ENCODE results near the gene TXNRD2. TPM values are rescaled to one million over a fixed set of nuclear protein-coding genes. Genes with fewer than 3 reads are reported as not detected.

Gene TXNRD2
- total RNA-seq, 1 donor from 2014 or later = 0.19 TPM

GRCh38 chr22:19933341-19934241 lies 8.0 kb downstream of the TXNRD2 start:
- H3K27me3 Mint-ChIP-seq (ENCODE audit: insufficient read depth, low read depth) = peaks cover 4% of the 10 kb centered on the region
- H3K4me1 ChIP-seq = no peaks in the 10 kb centered on the region
- H3K9me3 ChIP-seq (ENCODE audit: low read depth) = no peaks in the 10 kb centered on the region
- H3K27ac ChIP-seq = no peak overlapping the region
- H3K4me3 ChIP-seq = no peak overlapping the region
- no peak for DNase-seq (ENCODE audit: low spot score)
- H3K9ac ChIP-seq = no peak overlapping the region
- no peak overlapping the region for H3K4me3 Mint-ChIP-seq
- no peak overlapping the region for H2AFZ ChIP-seq (replicated peaks)
- TF ChIP-seq EZH2 (IDR thresholded peaks at IDR 0.05) = no peak
- TF ChIP-seq, protein P1, sequence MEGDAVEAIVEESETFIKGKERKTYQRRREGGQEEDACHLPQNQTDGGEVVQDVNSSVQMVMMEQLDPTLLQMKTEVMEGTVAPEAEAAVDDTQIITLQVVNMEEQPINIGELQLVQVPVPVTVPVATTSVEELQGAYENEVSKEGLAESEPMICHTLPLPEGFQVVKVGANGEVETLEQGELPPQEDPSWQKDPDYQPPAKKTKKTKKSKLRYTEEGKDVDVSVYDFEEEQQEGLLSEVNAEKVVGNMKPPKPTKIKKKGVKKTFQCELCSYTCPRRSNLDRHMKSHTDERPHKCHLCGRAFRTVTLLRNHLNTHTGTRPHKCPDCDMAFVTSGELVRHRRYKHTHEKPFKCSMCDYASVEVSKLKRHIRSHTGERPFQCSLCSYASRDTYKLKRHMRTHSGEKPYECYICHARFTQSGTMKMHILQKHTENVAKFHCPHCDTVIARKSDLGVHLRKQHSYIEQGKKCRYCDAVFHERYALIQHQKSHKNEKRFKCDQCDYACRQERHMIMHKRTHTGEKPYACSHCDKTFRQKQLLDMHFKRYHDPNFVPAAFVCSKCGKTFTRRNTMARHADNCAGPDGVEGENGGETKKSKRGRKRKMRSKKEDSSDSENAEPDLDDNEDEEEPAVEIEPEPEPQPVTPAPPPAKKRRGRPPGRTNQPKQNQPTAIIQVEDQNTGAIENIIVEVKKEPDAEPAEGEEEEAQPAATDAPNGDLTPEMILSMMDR (IDR thresholded peaks at IDR 0.05) = no peak
- no peak for TF ChIP-seq EZH2phosphoT487 (IDR thresholded peaks at IDR 0.05)
- H3K4me2 ChIP-seq = no peak overlapping the region
- no peaks in the 10 kb centered on the region for H3K27me3 ChIP-seq
- H3K79me2 ChIP-seq (ENCODE audit: low read depth) = no peaks in the 10 kb centered on the region
- no peaks in the 10 kb centered on the region for H3F3A ChIP-seq (ENCODE audit: low read depth)
- H3K4me1 Mint-ChIP-seq = no peaks in the 10 kb centered on the region
- H3K9me3 Mint-ChIP-seq = peaks cover 19% of the 10 kb centered on the region
- no peaks in the 10 kb centered on the region for H3K36me3 Mint-ChIP-seq
- H3K27ac Mint-ChIP-seq = no peak overlapping the region
- no peaks in the 10 kb centered on the region for H4K20me1 ChIP-seq (ENCODE audit: low read depth)
- H3K36me3 ChIP-seq = no peaks in the 10 kb centered on the region

DNA sequence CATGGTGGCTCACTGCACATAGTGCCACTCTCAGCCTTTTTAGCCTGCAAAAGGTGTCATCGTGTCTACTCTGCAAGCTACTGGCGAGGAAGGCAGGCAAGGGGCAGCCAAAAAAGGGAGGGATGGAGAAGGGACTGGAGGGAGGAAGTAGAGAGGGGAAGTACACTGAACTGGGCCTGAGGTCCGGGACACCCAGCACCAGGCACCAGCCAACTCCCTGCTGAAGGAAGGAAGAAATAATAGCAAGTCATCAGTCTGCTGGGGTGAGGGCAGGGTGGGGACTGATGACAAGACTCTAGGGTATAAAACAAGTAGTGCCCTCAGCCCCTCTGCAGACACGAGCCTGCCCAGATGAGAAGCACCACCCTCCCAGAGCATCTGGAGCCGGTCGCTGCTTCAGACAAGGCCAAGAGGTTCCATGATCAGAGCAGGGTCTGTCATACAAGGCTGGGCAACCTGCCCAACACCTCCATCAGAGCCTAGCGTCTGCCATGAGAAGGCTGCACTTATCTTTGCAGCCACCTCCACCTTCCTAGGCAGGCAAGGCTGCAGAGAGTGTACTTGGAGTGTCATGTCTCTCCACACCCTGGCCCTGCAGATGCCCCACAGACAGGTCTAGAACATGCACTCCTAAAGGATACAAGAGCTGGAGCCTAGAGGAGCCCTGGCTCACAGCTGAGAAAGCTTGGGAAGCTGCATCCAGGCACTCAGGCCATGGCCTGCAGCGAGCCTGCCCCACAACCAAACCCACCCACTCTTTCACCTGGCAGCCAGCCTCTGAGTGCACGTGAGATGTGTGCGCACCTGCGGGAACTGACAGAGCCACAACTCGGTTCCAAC lies 9.0 kb downstream of the TXNRD2 start:
- Histone ChIP-seq H3K27ac (no peak overlapping the region), H2AFZ (replicated peaks) (no peak overlapping the region), H3K9me3 (ENCODE audit: low read depth) (no peaks in the 10 kb centered on the region), H3K27me3 (no peaks in the 10 kb centered on the region), H3K79me2 (ENCODE audit: low read depth) (no peaks in the 10 kb centered on the region), H3K4me3 (no peak overlapping the region), H3K9ac (no peak overlapping the region), H3K4me1 (no peaks in the 10 kb centered on the region), H3F3A (ENCODE audit: low read depth) (no peaks in the 10 kb centered on the region), H3K36me3 (no peaks in the 10 kb centered on the region), H4K20me1 (ENCODE audit: low read depth) (no peaks in the 10 kb centered on the region), H3K4me2 (no peak overlapping the region)
- Mint-ChIP-seq H3K27me3 (ENCODE audit: insufficient read depth, low read depth) (peaks cover 2% of the 10 kb centered on the region), H3K4me3 (no peak overlapping the region), H3K4me1 (no peaks in the 10 kb centered on the region), H3K36me3 (no peaks in the 10 kb centered on the region), H3K27ac (no peak overlapping the region), H3K9me3 (peaks cover 19% of the 10 kb centered on the region)
- TF ChIP-seq, protein P1 (IDR thresholded peaks at IDR 0.05) = no peak
- TF ChIP-seq EZH2 (IDR thresholded peaks at IDR 0.05) (no peak), EZH2phosphoT487 (IDR thresholded peaks at IDR 0.05) (no peak)
- no peak for DNase-seq (ENCODE audit: low spot score)

- Mint-ChIP-seq H3K4me1 (no peaks in the 10 kb centered on the region), H3K27me3 (ENCODE audit: insufficient read depth, low read depth) (peaks cover 2% of the 10 kb centered on the region), H3K9me3 (peaks cover 14% of the 10 kb centered on the region), H3K27ac (no peak overlapping the region), H3K36me3 (no peaks in the 10 kb centered on the region), H3K4me3 (no peak overlapping the region)
- H3F3A ChIP-seq (ENCODE audit: low read depth) = no peaks in the 10 kb centered on the region
- TF ChIP-seq, protein P1 (IDR thresholded peaks at IDR 0.05) = no peak
- TF ChIP-seq EZH2 (IDR thresholded peaks at IDR 0.05) (no peak), EZH2phosphoT487 (IDR thresholded peaks at IDR 0.05) (no peak)
- no peaks in the 10 kb centered on the region for H4K20me1 ChIP-seq (ENCODE audit: low read depth)
- H3K27me3 ChIP-seq = no peaks in the 10 kb centered on the region
- H3K27ac ChIP-seq = no peak overlapping the region
- H3K4me3 ChIP-seq = no peak overlapping the region
- no peaks in the 10 kb centered on the region for H3K36me3 ChIP-seq
- no peaks in the 10 kb centered on the region for H3K9me3 ChIP-seq (ENCODE audit: low read depth)
- H3K4me2 ChIP-seq = no peak overlapping the region
- no peaks in the 10 kb centered on the region for H3K4me1 ChIP-seq
- no peaks in the 10 kb centered on the region for H3K79me2 ChIP-seq (ENCODE audit: low read depth)
- H3K9ac ChIP-seq = no peak overlapping the region
- no peak overlapping the region for H2AFZ ChIP-seq (replicated peaks)
- no peak for DNase-seq (ENCODE audit: low spot score)
Measured at GRCh38 chr22:19931514-19931913, 10.1 kb downstream of the TXNRD2 start.
